ENCODE results near the gene CD3G. TPM values are rescaled to one million over a fixed set of nuclear protein-coding genes. Genes with fewer than 3 reads are reported as not detected.
A peak's percentile ranks its signal among the peaks of the same experiment; 100 is the strongest.

The CD3G gene
- polyA plus RNA-seq, 3 donors, result 0.84 to 1.9 TPM; not detected in 1

DNA sequence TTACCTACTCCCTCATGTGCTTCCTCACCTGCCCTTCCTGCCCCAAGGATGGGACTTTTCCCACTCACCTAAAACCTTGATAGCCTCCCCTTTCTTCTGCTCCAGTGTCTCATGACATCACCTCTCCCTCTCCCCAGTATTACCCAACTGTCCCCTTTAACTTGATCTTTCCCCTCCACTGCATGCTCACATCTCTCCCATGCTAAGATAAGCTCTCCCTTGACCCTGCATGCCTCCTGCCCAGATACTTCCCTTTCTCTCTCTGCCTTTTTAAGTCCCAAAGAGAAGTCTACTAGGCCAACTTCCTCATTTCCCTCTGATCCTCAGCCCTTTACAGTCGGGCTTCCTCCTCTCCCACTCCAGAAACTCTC is 24.8 kb upstream of the CD3G start:
- Mint-ChIP-seq H3K27me3 (ENCODE audit: low read depth in 3 of 3) (peaks cover 0 to 4% (median 0%) of the 10 kb centered on the region in 3 donors), H3K4me1 (peaks cover 67% of the 10 kb centered on the region), H3K9me3 (peaks cover 0 to 4% (median 0%) of the 10 kb centered on the region in 7 donors), H3K27ac (peak overlapping the region; percentile 58 to 91 (median 85)), H3K4me3 (peak overlapping the region; percentile 8 to 67), H3K36me3 (no peaks in the 10 kb centered on the region)
- peak overlapping the region in 1 of 3 experiments; percentile 47 for H3K4me3 ChIP-seq (replicated peaks in 1 of 3; ENCODE audit: low read depth in 2 of 3, low read length in 3 of 3)
- H3K9me3 ChIP-seq (replicated peaks in 1 of 2; ENCODE audit: control insufficient read depth in 1 of 2, insufficient read depth in 1 of 2, low read length in 2 of 2), result no peaks in the 10 kb centered on the region
- H3K79me2 ChIP-seq (ENCODE audit: insufficient read depth, low read length), result no peaks in the 10 kb centered on the region
- TF ChIP-seq, protein P1, sequence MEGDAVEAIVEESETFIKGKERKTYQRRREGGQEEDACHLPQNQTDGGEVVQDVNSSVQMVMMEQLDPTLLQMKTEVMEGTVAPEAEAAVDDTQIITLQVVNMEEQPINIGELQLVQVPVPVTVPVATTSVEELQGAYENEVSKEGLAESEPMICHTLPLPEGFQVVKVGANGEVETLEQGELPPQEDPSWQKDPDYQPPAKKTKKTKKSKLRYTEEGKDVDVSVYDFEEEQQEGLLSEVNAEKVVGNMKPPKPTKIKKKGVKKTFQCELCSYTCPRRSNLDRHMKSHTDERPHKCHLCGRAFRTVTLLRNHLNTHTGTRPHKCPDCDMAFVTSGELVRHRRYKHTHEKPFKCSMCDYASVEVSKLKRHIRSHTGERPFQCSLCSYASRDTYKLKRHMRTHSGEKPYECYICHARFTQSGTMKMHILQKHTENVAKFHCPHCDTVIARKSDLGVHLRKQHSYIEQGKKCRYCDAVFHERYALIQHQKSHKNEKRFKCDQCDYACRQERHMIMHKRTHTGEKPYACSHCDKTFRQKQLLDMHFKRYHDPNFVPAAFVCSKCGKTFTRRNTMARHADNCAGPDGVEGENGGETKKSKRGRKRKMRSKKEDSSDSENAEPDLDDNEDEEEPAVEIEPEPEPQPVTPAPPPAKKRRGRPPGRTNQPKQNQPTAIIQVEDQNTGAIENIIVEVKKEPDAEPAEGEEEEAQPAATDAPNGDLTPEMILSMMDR (IDR thresholded peaks at IDR 0.05), result no peak
- H2AFZ ChIP-seq (ENCODE audit: insufficient read depth, low read depth, low read length, poor library complexity, severe bottlenecking), result no peak overlapping the region
- intact Hi-C loops (cut with micrococcal nuclease), result no loop called here
- no peak overlapping the region for H3K9ac ChIP-seq (ENCODE audit: insufficient read depth, low read length, poor library complexity, severe bottlenecking)
- peak; percentile 66 to 82 (median 79) for DNase-seq
- WGBS (ENCODE audit: insufficient coverage), result 0% methylated on average over 1 of the region's 1 CpG
- H3K4me1 ChIP-seq (ENCODE audit: control insufficient read depth in 1 of 2, insufficient read depth in 2 of 2, low read length in 2 of 2), result peaks cover 62 to 75% of the 10 kb centered on the region in 2 donors
- H3K36me3 ChIP-seq (replicated peaks in 1 of 2; ENCODE audit: control insufficient read depth in 1 of 2, insufficient read depth in 2 of 2, low read length in 2 of 2), result no peaks in the 10 kb centered on the region
- peak overlapping the region; percentile 53 for H3K4me2 ChIP-seq (replicated peaks; ENCODE audit: extremely low read depth, low read length, poor library complexity, severe bottlenecking)
- no peaks in the 10 kb centered on the region for H4K20me1 ChIP-seq (ENCODE audit: insufficient read depth, low read length)
- no peaks in the 10 kb centered on the region for H3K27me3 ChIP-seq (ENCODE audit: control insufficient read depth in 2 of 2, insufficient read depth in 2 of 2, low read length in 2 of 2)
- H3K27ac ChIP-seq (ENCODE audit: low read depth in 1 of 2, low read length in 2 of 2), result peak overlapping the region; percentile 65 to 68

- Histone ChIP-seq H4K20me1 (ENCODE audit: insufficient read depth, low read length) (no peaks in the 10 kb centered on the region), H3K4me2 (replicated peaks; ENCODE audit: extremely low read depth, low read length, poor library complexity, severe bottlenecking) (no peak overlapping the region), H3K9ac (ENCODE audit: insufficient read depth, low read length, poor library complexity, severe bottlenecking) (no peak overlapping the region), H3K4me1 (ENCODE audit: control insufficient read depth in 1 of 2, insufficient read depth in 2 of 2, low read length in 2 of 2) (peaks cover 57 to 68% of the 10 kb centered on the region in 2 donors), H3K27me3 (ENCODE audit: control insufficient read depth in 2 of 2, insufficient read depth in 2 of 2, low read length in 2 of 2) (no peaks in the 10 kb centered on the region), H3K27ac (ENCODE audit: low read depth in 1 of 2, low read length in 2 of 2) (no peak overlapping the region), H3K36me3 (replicated peaks in 1 of 2; ENCODE audit: control insufficient read depth in 1 of 2, insufficient read depth in 2 of 2, low read length in 2 of 2) (no peaks in the 10 kb centered on the region), H3K79me2 (ENCODE audit: insufficient read depth, low read length) (no peaks in the 10 kb centered on the region), H3K4me3 (replicated peaks in 1 of 3; ENCODE audit: low read depth in 2 of 3, low read length in 3 of 3) (no peak overlapping the region), H2AFZ (ENCODE audit: insufficient read depth, low read depth, low read length, poor library complexity, severe bottlenecking) (no peak overlapping the region), H3K9me3 (replicated peaks in 1 of 2; ENCODE audit: control insufficient read depth in 1 of 2, insufficient read depth in 1 of 2, low read length in 2 of 2) (no peaks in the 10 kb centered on the region)
- peaks cover 0 to 2% (median 2%) of the 10 kb centered on the region in 3 donors for H3K27me3 Mint-ChIP-seq (ENCODE audit: low read depth in 3 of 3)
- peaks cover 62% of the 10 kb centered on the region for H3K4me1 Mint-ChIP-seq
- WGBS (ENCODE audit: insufficient coverage), result 79% methylated on average over 2 of the region's 3 CpGs
- DNase-seq, result no peak
- TF ChIP-seq, protein P1 (IDR thresholded peaks at IDR 0.05), result no peak
- H3K9me3 Mint-ChIP-seq, result peaks cover 0 to 4% (median 0%) of the 10 kb centered on the region in 7 donors
- H3K27ac Mint-ChIP-seq, result peak overlapping the region in 1 of 7 donors; percentile 54
- intact Hi-C loops (cut with micrococcal nuclease), result no loop called here
- H3K36me3 Mint-ChIP-seq, result no peaks in the 10 kb centered on the region
- peak overlapping the region in 1 of 2 donors; percentile 10 for H3K4me3 Mint-ChIP-seq
Observed at GRCh38 chr11:118320515-118320914, 23.6 kb upstream of the CD3G start.

Measured in CD14-positive monocyte (primary cell).